Measurements from ENCODE around the gene TUBB3.
"Not testable (repeated sequence)": the region's sequence is repeated elsewhere in the genome, so short reads cannot be mapped to it uniquely, and the experiment has no call there.

Gene TUBB3

GRCh38 chr16:89922884-89923639 lies at the start of gene TUBB3:
TSS of gene TUBB3 (plus strand) at chr16:89923342. CDS start at chr16:89923402, 60 bp downstream.
- peak; percentile 75 to 85 for DNase-seq

- DNase-seq = peak; percentile 86 to 90
Measured at GRCh38 chr16:89873972-89874689, 49.0 kb upstream of the TUBB3 start.

GRCh38 chr16:89879123-89879522 lies 44.0 kb upstream of the TUBB3 start:
- not testable (repeated sequence) for DNase-seq

DNA sequence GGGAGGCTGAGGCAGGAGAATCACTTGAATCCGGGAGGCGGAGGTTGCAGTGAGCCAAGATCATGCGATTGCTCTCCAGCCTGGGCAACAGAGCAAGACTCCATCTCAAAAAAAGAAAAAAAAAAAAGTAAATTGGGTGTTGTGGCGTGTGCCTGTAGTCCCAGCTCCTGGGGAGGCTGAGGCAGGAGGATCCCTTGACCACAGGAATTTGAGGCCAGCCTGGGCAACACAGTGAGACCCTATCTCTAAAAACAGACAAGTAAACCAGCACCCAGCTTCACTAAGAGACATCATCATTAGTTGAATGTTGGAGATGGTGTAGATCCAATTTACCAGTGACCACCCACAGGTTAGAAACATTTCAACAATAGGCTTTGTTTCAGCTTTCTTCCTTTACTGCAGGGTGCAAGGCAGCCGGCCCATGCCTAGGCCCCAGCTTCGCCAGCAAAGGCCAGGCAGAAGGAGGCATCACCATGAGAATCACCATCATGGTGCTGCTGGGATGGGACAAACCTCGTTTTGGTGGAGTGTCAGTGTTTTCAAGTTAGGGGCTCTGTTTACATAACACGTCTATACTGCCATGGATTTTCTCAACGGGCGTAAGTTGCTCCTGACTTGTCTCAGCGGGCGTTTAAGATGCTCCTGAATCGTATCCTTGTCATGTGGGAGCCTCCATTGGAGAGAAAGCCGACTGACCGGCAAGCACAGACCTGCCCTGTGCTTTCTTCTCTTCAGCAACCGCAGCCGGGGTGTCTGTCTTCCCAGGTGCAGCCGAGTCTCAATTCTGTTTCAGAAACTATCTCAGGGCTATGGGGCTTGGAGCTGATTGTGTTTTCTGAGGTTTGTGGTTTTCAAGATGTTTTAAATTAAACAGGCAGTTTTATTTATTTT lies 42.4 kb upstream of the TUBB3 start:
- DNase-seq = no peak

DNA sequence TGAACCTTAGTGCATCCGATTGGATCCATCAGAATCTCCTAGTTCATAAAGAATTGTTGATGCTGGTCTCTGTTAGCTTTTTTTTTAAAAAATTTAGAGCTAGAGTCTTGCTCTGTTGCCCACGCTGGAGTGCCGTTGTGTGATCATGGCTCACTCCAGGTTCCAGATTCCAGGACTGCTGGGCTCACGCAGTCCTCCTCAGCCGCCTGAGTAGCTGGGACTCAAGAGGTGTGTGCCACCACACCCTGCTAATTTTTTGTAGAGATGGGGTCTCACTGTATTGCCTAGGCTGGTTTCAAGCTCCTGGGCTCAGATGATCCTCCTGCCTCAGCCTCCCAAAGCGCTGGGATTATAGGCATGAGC lies 41.8 kb upstream of the TUBB3 start:
- DNase-seq = no peak

GRCh38 chr16:89883346-89884040 lies 39.6 kb upstream of the TUBB3 start:
- no peak for DNase-seq

DNA sequence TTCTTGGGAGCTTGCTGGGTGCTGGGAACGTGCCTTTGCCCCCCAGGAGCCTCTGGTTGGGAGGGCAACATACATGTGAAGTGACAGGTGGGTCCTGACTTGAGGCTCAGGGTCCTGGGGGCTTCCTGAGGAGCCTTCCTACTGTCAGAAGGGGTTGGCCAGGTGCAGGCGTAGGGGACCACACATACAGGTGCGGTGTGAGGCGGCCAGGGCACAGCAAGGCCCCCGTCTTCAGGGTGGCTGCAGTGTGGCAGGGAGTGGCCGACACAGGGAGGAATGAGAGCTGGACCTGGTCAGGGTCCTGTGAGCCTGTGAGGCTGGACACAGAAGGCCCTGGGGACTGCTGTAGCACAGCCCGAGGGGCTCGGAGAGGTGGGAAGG lies 39.1 kb upstream of the TUBB3 start:
- no peak for DNase-seq

GRCh38 chr16:89887243-89887642 lies 35.9 kb upstream of the TUBB3 start:
- no peak for DNase-seq

DNA sequence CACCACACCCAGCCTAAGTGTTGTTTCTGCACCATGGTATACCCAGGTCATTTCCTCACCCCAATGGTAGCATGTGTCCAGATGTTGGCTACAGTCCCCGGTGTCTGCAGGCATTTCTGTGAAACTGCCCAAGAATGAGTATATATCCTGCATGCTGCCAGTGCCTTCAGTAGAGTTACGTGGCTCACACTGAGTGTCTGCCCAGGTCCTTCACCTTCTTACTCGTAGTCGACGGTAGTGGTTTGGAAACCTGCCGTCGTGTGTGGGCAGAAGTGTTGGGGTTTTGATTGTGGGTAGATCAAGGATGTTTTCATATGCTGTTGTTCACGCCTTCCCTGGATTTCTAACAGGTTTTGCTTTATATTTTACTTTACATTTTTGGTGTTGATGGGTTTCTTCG lies 32.9 kb upstream of the TUBB3 start:
- no peak for DNase-seq

- no peak for DNase-seq
Measured at GRCh38 chr16:89890886-89891657, 32.1 kb upstream of the TUBB3 start.

- DNase-seq = no peak
Measured at GRCh38 chr16:89892055-89892630, 31.0 kb upstream of the TUBB3 start.

- DNase-seq = no peak
Measured at GRCh38 chr16:89892635-89893034, 30.5 kb upstream of the TUBB3 start.

GRCh38 chr16:89893642-89894548 lies 29.2 kb upstream of the TUBB3 start:
- no peak for DNase-seq

- DNase-seq = no peak
Measured at GRCh38 chr16:89895482-89896250, 27.5 kb upstream of the TUBB3 start.

- DNase-seq = no peak
Measured at GRCh38 chr16:89897204-89897603, 25.9 kb upstream of the TUBB3 start.

GRCh38 chr16:89898201-89898967 lies 24.8 kb upstream of the TUBB3 start:
- DNase-seq = no peak

GRCh38 chr16:89899879-89900481 lies 23.2 kb upstream of the TUBB3 start:
- DNase-seq = no peak

- no peak for DNase-seq
Measured at GRCh38 chr16:89900885-89901284, 22.3 kb upstream of the TUBB3 start.

DNA sequence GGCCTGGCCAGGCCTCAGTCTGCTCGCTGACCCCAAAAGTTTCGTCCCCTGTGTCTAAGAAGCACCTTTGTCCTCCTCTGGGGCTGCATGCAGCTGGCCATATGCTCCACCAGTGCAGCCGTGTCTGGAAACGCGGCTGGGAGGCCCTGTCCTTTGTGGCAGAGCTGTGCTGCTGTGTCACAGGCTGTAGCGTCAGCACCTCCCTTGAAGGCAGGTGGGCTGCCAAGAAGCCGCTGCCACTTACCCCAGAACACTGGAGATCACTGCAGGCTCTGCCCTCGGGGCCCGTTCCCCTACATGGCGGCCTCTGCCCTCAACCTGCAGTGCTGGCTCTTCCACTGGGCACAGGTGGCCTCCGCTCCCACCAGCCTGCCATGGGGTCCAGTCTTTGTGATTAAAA lies 20.2 kb upstream of the TUBB3 start:
- no peak for DNase-seq

Measured in SHP77 (cell line).